OCI-LY3 (cell line): ENCODE data around the gene ERGIC3.

ENCODE experiments used
- H2AFZ ChIP-seq: fragments of 200-600, 300-600 bp; shearing (Covaris generic); 2 replicates; pipeline ENCODE4 v1.6.0; 2014; ENCODE audit warnings: antibody characterized with exemption, low read depth, low read length
- H3K27ac ChIP-seq: fragments of 200-600, 300-600 bp; sonication (generic); 2 replicates; pipeline ENCODE4 v1.5.1; 2014; ENCODE audit warnings: mild to moderate bottlenecking, low read length, moderate library complexity, mixed read lengths
- H3K27me3 ChIP-seq: fragments of 200-600, 300-600 bp; sonication (generic); 2 replicates; pipeline ENCODE4 v1.6.1; 2014; ENCODE audit warnings: low read depth, low read length, mixed read lengths
- H3K36me3 ChIP-seq: fragments of 200-600, 300-600 bp; sonication (generic); replicated peaks from 2 replicates; pipeline ENCODE3; 2014; ENCODE audit warnings: low read depth, low read length, mixed read lengths
- H3K4me1 ChIP-seq: fragments of 300-600, 200-600 bp; sonication (generic); 2 replicates; pipeline ENCODE4 v1.6.1; 2014; ENCODE audit warnings: low read length, mixed read lengths
- H3K4me2 ChIP-seq: fragments of 200-600, 300-600 bp; sonication (generic); 2 replicates; pipeline ENCODE4 v1.6.1; 2014; ENCODE audit warnings: low read length, mixed read lengths
- H3K4me3 ChIP-seq: fragments of 300-600, 200-600 bp; sonication (generic); 2 replicates; pipeline ENCODE4 v1.5.1; 2014; ENCODE audit warnings: antibody characterized with exemption, mild to moderate bottlenecking, low read length, moderate library complexity
- H3K79me2 ChIP-seq: fragments of 300-600, 200-600 bp; shearing (Covaris generic); 2 replicates; pipeline ENCODE4 v1.6.1; 2014; ENCODE audit warnings: mild to moderate bottlenecking, low read length, mixed read lengths
- H3K9ac ChIP-seq: fragments of 300-600, 200-600 bp; shearing (Covaris generic); 2 replicates; pipeline ENCODE4 v1.6.0; 2014; ENCODE audit warnings: mild to moderate bottlenecking, low read length, moderate library complexity
- H3K9me3 ChIP-seq: fragments of 200-600, 300-600 bp; shearing (Covaris generic); 2 replicates; pipeline ENCODE4 v1.6.1; 2014; ENCODE audit warnings: low read length, mixed read lengths; ENCODE audit not compliant: insufficient read depth
- H4K20me1 ChIP-seq: fragments of 200-600, 300-600 bp; sonication (generic); 2 replicates; pipeline ENCODE4 v1.6.1; 2016; ENCODE audit warnings: low read length, mixed read lengths; ENCODE audit not compliant: insufficient read depth
- EZH2phosphoT487 ChIP-seq: fragments of 200-600 bp; shearing (Covaris generic); IDR thresholded peaks from 2 replicates; pipeline ENCODE4 v1.6.1; 2018; ENCODE audit warnings: antibody characterized with exemption, mixed run types, low read depth
- TF ChIP-seq, protein P1 (sequence below): fragments of 200-600, 300-600 bp; sonication (generic); IDR thresholded peaks from 2 replicates; pipeline ENCODE4 v1.5.1; 2014; ENCODE audit warnings: antibody characterized with exemption, low read length, low read depth

ERGIC3 gene

DNA sequence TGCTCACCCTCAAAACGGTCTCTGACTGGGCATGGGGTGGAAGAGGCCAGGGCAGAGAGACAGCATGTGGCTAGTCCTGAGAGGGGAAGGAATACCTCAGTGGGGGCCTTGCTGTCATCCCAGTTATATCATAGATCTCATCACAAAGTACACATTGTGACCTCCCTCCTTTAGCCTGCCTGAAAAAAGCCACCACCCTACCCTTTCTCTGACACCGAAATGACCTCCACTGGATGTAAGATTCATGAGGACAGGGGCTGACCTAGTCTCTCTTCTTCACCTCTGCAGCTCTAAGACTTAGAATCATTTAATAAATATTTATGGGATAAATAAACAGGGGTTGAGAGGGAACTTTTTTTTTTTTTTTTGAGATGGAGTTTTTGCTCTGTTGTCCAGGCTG, 12.3 kb upstream of the ERGIC3 start, which contains the start of gene C20orf173:
TSS of gene C20orf173 (minus strand) at position 101 of the 400 bp plus-strand sequence. CDS start 279 bp downstream, outside the sequence.
- Histone ChIP-seq H2AFZ (peak within 1 kb of the TSS; percentile 52; the same call in 1 of the 2 replicates), H3K9me3 (no peaks in the 10 kb centered on the region), H3K27me3 (no peaks in the 10 kb centered on the region), H3K36me3 (no peaks in the 10 kb centered on the region), H3K27ac (no peak within 1 kb of the TSS), H3K4me2 (0 out of 2 replicates have a peak within 1 kb of the TSS, but pooled peaks have one; percentile 22), H3K9ac (no peak within 1 kb of the TSS), H3K79me2 (no peaks in the 10 kb centered on the region), H3K4me1 (peaks cover 4% of the 10 kb centered on the region; the same call in 1 of the 2 replicates), H3K4me3 (no peak within 1 kb of the TSS), H4K20me1 (no peaks in the 10 kb centered on the region)
- no peak for TF ChIP-seq EZH2phosphoT487
- TF ChIP-seq, protein P1, sequence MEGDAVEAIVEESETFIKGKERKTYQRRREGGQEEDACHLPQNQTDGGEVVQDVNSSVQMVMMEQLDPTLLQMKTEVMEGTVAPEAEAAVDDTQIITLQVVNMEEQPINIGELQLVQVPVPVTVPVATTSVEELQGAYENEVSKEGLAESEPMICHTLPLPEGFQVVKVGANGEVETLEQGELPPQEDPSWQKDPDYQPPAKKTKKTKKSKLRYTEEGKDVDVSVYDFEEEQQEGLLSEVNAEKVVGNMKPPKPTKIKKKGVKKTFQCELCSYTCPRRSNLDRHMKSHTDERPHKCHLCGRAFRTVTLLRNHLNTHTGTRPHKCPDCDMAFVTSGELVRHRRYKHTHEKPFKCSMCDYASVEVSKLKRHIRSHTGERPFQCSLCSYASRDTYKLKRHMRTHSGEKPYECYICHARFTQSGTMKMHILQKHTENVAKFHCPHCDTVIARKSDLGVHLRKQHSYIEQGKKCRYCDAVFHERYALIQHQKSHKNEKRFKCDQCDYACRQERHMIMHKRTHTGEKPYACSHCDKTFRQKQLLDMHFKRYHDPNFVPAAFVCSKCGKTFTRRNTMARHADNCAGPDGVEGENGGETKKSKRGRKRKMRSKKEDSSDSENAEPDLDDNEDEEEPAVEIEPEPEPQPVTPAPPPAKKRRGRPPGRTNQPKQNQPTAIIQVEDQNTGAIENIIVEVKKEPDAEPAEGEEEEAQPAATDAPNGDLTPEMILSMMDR, result no peak

DNA sequence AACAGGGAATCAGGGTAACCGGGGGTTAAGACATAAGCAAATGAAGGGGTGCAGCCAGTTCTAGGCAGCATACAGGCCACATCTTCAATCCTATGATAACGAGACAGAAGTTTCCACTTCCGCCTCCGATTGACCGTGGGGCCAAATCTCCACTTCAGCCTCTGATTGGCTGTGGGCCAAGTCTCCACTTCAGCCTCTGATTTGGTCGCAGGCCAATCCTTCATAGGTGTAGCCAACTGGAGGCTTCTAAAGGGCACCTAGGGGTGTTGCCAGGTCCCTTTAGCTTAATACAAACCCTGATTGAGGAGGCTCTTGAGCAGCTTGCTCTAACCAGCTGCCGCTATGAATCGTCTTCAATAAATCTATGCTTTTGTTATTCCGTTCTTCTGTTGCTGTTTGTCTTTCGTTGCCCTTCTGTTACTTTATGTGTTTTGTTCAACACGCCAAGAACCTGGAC, 2.1 kb upstream of the ERGIC3 start:
- peak overlapping the region; percentile 77 for H3K4me3 ChIP-seq
- H3K4me2 ChIP-seq, result peak overlapping the region; percentile 70
- no peaks in the 10 kb centered on the region for H4K20me1 ChIP-seq
- H3K27ac ChIP-seq, result peak overlapping the region; percentile 37
- H3K79me2 ChIP-seq, result peaks cover 9% of the 10 kb centered on the region
- TF ChIP-seq, protein P1, result no peak
- TF ChIP-seq EZH2phosphoT487, result no peak
- H3K4me1 ChIP-seq, result peaks cover 15% of the 10 kb centered on the region
- no peaks in the 10 kb centered on the region for H3K9me3 ChIP-seq
- H2AFZ ChIP-seq, result peak overlapping the region; percentile 90
- H3K9ac ChIP-seq, result peak overlapping the region; percentile 56
- H3K27me3 ChIP-seq, result no peaks in the 10 kb centered on the region
- peaks cover 8% of the 10 kb centered on the region for H3K36me3 ChIP-seq

DNA sequence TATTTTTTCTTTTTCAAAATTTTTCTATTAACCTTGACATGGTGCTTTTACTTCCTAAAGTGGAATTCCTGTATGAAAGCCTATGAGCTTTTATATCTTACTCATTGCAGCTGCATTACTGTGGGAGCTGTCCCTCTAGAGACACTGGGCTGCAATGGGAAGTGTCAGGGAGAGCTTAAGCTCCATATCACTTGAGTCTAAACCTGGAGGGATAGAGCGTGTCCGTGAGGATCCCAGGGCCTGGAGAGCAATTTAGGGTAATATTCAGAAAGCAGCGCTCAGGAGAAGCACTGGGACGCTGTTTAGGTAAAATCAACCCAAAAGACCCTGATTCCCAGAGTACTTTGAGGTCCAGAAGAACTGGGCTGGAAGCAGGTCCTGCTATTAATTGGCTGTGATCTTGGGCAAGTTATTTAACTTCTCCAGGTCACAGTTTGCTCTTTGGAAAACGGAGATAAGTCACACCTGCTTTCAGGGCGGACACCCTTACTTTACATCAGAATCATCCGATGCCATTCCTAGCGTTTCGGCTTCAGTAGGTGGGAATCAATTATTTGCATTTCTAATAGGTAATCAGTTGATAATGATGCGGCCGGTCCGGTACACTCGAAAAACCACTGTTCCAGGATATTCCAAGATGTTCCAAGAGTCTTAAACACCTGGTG, 628 bp upstream of the ERGIC3 start:
- Histone ChIP-seq H3K4me1 (peaks cover 15% of the 10 kb centered on the region), H3K9ac (peak overlapping the region; percentile 60), H3K36me3 (peaks cover 13% of the 10 kb centered on the region), H2AFZ (peak overlapping the region; percentile 85), H4K20me1 (no peaks in the 10 kb centered on the region), H3K9me3 (no peaks in the 10 kb centered on the region), H3K79me2 (peaks cover 9% of the 10 kb centered on the region), H3K27ac (no peak overlapping the region), H3K4me3 (peak overlapping the region; percentile 93), H3K27me3 (no peaks in the 10 kb centered on the region), H3K4me2 (peak overlapping the region; percentile 86)
- no peak for TF ChIP-seq EZH2phosphoT487
- TF ChIP-seq, protein P1, result no peak

DNA sequence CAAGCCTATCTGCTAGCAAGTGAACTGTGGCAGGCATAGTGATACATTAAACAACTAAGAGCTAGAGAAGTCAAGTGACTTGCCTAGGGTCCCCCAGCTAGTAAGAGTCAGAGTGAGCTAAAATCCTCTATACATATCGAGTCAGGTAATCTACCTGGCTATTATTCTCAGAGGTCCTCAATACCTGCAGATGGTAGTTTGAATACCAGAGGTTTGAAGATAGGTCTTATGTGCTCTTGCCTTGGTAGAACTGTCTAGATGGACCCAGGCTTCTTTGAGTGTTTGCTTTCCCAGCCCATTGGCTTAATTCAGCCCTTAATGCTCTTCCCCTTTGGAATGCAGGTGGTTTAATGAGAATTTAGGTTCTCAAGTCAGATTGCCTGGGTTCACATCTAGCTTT, 1.1 kb downstream of the ERGIC3 start:
- Histone ChIP-seq H4K20me1 (no peaks in the 10 kb centered on the region), H3K36me3 (peaks cover 21% of the 10 kb centered on the region), H3K4me1 (peaks cover 15% of the 10 kb centered on the region), H2AFZ (no peak overlapping the region), H3K4me2 (peak overlapping the region; percentile 86; the same call in 1 of the 2 replicates), H3K9ac (no peak overlapping the region), H3K4me3 (peak overlapping the region; percentile 93), H3K27me3 (no peaks in the 10 kb centered on the region), H3K79me2 (peaks cover 9% of the 10 kb centered on the region), H3K27ac (no peak overlapping the region), H3K9me3 (no peaks in the 10 kb centered on the region)
- TF ChIP-seq, protein P1, result no peak
- TF ChIP-seq EZH2phosphoT487, result no peak
